Effector memory CD4-positive, alpha-beta T cell (primary cell): ENCODE measurements around the gene DERL3.
A peak's percentile ranks its signal among the peaks of the same experiment; 100 is the strongest.

Source experiments
- DNase-seq, 3 donors: peaks; one replicate each; pipeline ENCODE4 v3.0.0-alpha.2; 2020
- H3K27ac ChIP-seq: 2 replicates; pipeline ENCODE4 v1.7.0; 2013; ENCODE audit warnings: mild to moderate bottlenecking, low read length, moderate library complexity; ENCODE audit not compliant: insufficient read depth, poor library complexity, severe bottlenecking
- H3K27me3 ChIP-seq: replicated peaks from 2 replicates; pipeline ENCODE4 v1.7.0; 2013; ENCODE audit warnings: mild to moderate bottlenecking, low read length; ENCODE audit not compliant: insufficient read depth, control insufficient read depth, poor library complexity, severe bottlenecking
- H3K36me3 ChIP-seq: 2 replicates; pipeline ENCODE4 v1.7.0; 2013; ENCODE audit warnings: mild to moderate bottlenecking, low read length, moderate library complexity; ENCODE audit not compliant: control insufficient read depth, insufficient read depth
- H3K4me1 ChIP-seq: 2 replicates; pipeline ENCODE4 v1.7.0; 2013; ENCODE audit warnings: low read length, mild to moderate bottlenecking; ENCODE audit not compliant: control insufficient read depth, insufficient read depth, poor library complexity, severe bottlenecking
- H3K4me3 ChIP-seq: 2 replicates; pipeline ENCODE4 v1.7.0; 2013; ENCODE audit warnings: low read length, low read depth, mild to moderate bottlenecking; ENCODE audit not compliant: insufficient read depth, poor library complexity, severe bottlenecking
- H3K9me3 ChIP-seq: 2 replicates; pipeline ENCODE4 v1.7.0; 2013; ENCODE audit warnings: mild to moderate bottlenecking, low read length, moderate library complexity; ENCODE audit not compliant: control insufficient read depth

Gene DERL3

DNA sequence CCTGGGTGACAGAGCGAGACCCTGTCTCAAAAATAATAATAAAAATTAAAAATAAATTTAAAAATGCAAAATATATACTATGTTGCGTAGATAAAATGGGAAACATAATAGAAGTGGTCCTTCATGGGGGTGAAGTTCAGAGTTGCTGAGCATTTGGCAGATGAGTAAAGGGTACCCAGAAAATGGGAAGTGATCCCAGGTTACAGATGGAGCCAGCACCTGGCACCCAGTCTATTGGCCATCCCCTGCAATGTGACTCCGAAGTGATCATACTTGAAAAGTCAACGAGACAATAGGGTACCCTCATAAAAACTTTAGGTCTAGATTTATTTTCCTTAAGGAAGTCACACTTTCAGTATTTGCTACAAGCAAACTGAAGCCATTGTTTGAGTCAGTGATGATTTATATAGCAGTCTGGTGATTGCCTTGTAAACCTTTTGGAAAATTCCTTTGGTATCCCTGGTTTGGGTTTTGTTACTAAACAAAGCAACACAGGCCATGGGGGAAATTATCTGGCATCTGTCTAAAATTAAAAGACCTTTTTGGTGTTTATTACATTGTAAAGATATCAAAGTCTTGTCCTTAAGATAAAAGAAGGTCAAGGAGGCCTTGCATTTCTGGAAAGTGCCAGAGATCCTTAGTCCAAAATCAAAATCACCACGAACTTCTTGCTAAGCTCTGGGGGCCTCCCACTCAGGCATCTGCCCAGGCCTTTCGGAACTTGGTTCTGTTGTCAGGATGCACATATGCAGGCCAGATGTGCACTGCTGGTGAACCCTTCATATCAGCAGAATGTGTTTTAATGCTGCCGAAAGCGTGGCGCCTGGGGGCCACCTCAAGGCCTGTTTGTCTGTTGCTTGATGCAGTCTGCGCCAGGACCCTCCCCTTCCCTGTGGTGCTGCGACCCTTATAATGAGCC, 47.7 kb downstream of the DERL3 start:
- no peak for DNase-seq
- H3K9me3 ChIP-seq: no peaks in the 10 kb centered on the region
- no peak overlapping the region for H3K27ac ChIP-seq
- no peaks in the 10 kb centered on the region for H3K27me3 ChIP-seq
- H3K4me3 ChIP-seq: no peak overlapping the region
- peaks cover 34% of the 10 kb centered on the region for H3K36me3 ChIP-seq
- H3K4me1 ChIP-seq: peaks cover 10% of the 10 kb centered on the region

DNA sequence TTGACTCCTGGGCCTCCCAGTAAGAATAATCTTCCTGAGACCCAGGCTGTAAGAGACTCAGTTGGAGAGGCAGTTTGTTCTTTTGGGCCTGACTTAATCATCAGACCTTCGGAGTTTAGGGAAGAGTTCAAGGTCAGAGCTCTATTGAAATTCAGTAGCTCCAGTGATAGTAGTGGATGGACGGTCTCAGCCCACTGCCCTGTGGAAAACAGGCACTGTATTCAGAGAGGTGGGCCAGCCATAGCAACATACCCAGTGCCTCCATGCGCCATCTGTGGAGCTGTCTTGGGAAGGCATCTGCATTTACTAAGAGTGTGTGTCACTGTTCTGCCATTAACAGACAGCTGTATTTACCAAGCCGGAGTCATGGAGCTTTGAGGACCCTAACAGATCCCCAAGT, 49.2 kb downstream of the DERL3 start:
- H3K4me1 ChIP-seq: peaks cover 10% of the 10 kb centered on the region
- H3K27ac ChIP-seq: no peak overlapping the region
- H3K27me3 ChIP-seq: no peaks in the 10 kb centered on the region
- no peak for DNase-seq
- no peak overlapping the region for H3K4me3 ChIP-seq
- H3K36me3 ChIP-seq: peaks cover 27% of the 10 kb centered on the region
- H3K9me3 ChIP-seq: no peaks in the 10 kb centered on the region

DNA sequence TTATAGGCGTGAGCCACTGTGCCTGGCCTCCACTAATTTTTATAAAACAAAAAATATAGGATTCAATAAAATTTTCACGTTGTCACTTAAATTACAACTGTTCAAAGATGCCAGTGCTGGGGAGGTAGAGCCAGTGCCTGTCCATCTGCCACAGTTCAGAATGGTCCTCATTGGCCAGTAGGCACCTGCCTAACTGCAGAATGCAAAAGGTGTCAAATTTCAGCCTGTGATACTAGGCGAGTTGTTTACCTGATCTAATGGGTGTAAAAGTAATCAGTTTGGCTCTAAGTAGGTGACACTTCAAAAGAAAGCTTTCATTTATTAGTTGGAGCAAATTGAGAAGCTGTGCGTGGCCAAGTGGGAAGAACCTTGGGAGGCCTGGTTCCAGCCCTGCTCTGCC, 49.7 kb downstream of the DERL3 start:
- no peak overlapping the region for H3K4me3 ChIP-seq
- H3K9me3 ChIP-seq: no peaks in the 10 kb centered on the region
- H3K36me3 ChIP-seq: peaks cover 22% of the 10 kb centered on the region
- no peaks in the 10 kb centered on the region for H3K27me3 ChIP-seq
- H3K27ac ChIP-seq: no peak overlapping the region
- H3K4me1 ChIP-seq: peaks cover 10% of the 10 kb centered on the region
- DNase-seq: no peak

DNA sequence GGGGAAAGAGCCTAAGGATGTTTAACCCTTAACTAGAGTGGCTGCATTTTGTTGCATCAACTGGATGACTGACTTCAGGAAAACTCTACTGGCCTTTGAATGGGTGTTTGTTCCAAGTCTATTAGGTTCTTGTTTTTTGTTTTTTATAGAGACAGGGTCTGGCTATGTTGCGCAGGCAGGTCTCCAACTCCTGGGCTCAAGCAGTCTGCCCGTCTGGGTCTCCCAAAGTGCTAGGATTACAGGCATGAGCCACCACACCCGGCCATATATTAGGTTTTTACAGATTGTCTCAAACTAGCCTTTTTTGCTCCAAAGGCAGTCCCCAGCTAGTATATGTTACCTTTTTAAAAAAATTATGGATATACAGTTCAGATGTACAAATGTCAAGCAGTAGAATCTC, 50.9 kb downstream of the DERL3 start:
- Histone ChIP-seq H3K9me3 (no peaks in the 10 kb centered on the region), H3K36me3 (peaks cover 12% of the 10 kb centered on the region), H3K27me3 (no peaks in the 10 kb centered on the region), H3K27ac (peak overlapping the region; percentile 99), H3K4me3 (peak overlapping the region; percentile 93), H3K4me1 (peaks cover 10% of the 10 kb centered on the region)
- no peak for DNase-seq

DNA sequence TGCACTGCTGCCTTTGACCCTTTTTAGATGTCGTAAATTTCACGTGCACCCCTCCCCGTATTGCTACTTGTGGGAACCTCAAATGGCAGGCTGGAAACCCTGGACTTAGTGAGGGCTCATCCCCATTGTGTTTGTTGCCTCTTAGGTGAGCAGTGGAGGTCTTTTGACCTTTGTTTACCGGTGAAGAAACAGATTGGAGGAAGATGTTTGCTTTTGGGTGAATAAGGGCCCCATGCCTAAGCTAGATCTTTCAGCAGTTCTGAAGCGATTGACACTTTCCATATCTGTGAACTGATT, 51.3 kb downstream of the DERL3 start:
- Histone ChIP-seq H3K9me3 (no peaks in the 10 kb centered on the region), H3K36me3 (peaks cover 9% of the 10 kb centered on the region), H3K4me1 (peaks cover 10% of the 10 kb centered on the region), H3K27ac (peak overlapping the region; percentile 99), H3K27me3 (no peaks in the 10 kb centered on the region), H3K4me3 (peak overlapping the region; percentile 93)
- no peak for DNase-seq

DNA sequence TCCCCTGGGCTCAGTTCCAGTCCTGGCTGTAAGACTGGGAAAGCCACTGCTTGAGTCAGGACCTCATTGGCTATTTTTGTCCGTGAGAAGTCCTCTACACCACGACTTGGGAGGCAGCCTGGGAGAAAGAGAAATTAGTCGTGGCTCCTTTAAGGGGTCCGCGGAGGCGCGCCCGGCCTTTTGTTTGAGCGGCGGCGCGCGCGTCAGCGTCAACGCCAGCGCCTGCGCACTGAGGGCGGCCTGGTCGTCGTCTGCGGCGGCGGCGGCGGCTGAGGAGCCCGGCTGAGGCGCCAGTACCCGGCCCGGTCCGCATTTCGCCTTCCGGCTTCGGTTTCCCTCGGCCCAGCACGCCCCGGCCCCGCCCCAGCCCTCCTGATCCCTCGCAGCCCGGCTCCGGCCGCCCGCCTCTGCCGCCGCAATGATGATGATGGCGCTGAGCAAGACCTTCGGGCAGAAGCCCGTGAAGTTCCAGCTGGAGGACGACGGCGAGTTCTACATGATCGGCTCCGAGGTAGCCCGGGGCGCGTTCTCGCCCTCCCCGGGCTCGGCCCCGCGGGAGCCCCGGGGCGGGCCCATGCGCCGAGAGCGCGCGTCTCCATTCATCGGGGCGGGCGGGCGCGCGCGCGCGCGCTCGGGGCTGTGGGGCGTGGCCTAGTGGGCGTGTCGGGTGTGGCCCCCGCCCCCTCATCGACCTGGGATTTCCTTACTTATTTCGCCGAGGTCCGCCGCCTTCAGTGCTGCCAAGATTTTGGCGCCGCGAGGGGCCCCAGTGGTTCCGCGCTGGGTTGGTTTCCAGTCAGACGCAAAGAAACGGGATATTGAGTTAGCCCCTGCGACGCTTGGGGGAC, 51.8 kb downstream of the DERL3 start, which contains the start of gene SMARCB1:
SMARCB1 (plus strand) TSS at position 215 of the 848 bp plus-strand sequence; CDS start at position 419, 204 bp downstream.
- Histone ChIP-seq H3K4me3 (peak within 1 kb of the TSS; percentile 93), H3K9me3 (no peaks in the 10 kb centered on the region), H3K4me1 (peaks cover 10% of the 10 kb centered on the region), H3K27me3 (no peaks in the 10 kb centered on the region), H3K36me3 (peaks cover 3% of the 10 kb centered on the region), H3K27ac (peak within 1 kb of the TSS; percentile 99)
- peak; percentile 80 to 86 (median 85) for DNase-seq

DNA sequence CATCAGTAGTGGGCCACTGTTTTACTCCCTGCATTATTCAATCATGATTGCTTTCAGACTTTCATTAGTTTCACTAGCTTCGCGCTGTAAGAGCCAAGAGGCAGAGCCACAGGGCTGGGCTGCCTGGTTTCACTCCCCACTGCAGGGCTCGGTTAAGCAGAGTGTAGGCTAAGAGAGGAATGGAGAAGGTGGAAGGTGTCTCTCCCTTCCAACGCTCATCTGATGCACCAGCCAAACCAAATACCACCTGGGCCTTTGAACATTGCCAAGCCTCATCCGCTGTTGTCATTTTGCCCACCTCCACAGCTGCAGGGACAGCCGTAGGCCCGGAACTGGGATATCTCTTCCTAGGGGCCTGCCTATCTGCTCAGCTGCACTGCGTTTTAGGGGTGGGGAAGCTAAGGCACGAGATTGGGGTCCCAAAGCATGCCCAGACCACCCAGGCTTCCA, 52.5 kb downstream of the DERL3 start:
- Histone ChIP-seq H3K9me3 (no peaks in the 10 kb centered on the region), H3K27me3 (no peaks in the 10 kb centered on the region), H3K4me1 (peaks cover 10% of the 10 kb centered on the region), H3K4me3 (peak overlapping the region; percentile 93), H3K36me3 (no peaks in the 10 kb centered on the region), H3K27ac (peak overlapping the region; percentile 99)
- no peak for DNase-seq
